NCI-H82 treated with DMSO at 0.1 percent for 48 hours (cell line): ENCODE data around the gene IQCH.

Experiments
- DNase-seq: peaks from one replicate; lab custom pipeline; 2025; ENCODE audit not compliant: unreplicated experiment; lab: John Stamatoyannopoulos, UW

IQCH gene

DNA sequence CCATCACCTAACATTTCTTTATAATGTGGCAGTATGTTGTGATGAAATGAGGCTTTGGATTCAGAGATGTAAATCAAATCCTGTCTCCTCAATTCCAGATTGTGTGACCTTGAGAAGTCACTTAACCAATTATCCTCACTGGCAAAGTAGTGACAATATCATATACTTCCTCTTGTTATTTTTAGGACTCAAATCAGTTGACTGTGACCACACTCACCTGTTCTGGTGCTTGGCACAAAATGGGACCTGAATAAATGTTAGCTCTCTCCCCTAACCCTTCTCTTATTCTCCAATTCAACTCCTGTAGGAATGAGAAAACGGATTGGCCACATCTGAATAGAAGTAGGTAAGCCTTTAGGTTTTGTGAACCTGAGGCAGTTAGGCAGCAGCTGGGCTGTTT is 42.1 kb downstream of the IQCH start:
- DNase-seq: no peak

DNA sequence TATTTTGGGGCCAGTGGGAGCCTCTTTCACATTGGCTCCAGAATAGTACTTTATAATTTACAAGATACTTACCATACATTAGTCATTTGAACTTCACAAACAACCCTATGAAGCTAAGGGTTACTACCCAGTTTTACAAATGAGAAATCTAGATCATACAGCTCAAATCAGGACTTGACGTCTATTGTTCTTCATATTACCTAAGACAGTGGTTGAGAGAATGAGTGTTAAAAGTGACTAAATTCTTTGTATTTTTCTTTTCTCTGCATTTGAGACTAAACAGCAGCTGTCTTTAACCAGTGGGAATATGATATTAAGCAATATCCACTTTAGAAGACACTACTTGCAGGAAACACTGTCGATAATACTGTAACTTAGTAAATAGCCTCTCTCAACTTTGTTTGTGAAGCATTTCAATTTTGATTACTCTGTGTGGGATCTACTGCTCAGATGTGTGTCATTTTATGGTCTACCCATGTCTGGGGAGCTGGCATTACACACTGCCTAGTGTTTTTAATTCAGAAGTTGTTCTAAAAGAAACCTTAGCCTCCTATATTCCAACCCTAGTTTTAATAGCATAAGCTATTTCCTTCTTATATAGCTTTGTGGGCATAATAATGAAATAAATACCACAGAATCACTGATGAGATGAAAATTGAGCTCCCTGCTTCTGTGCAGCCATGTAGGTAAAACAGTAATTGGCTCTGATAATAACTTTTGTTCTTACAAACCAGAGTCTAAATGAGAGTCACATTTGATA is 45.9 kb downstream of the IQCH start:
- DNase-seq: no peak

DNA sequence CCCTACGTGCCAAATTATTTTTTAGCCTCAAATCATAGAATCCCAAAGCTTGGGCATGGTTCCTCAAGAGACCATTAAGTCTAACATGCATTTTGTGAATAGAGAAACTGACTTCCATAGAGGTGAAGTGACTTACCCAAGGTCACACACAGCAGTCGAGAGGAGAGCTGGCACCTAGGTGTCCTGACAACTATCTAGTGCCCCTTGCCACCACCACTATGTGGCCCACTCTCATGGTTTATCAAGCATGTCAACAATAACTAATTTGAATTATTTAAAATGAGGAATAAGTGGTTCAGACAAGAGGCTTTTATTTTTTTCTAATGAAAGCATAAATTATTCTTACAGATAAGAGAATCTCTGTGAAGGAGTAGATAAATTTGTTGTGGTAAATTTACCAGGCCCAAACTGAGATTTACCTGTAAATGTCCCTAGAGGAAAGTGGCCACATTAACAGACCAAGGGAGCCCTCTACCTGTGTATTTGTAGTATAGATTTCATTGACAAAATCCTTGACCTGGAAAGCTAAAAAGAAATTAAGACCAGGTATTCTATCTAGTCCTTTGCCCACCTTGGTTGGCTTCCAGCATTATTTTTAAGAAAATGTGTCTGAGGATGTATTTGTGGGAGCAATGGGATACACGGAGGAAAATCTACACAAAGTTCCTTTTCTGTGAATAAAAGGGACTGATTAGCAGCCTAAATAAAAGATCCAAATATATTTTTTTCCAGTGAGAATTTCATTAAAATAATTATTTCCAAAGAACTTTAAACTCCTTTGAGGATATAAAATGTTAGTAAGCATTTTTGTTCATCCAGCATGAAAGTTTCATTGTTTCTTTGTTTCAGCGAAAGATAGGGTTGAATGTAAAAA is 49.1 kb downstream of the IQCH start:
- no peak for DNase-seq

DNA sequence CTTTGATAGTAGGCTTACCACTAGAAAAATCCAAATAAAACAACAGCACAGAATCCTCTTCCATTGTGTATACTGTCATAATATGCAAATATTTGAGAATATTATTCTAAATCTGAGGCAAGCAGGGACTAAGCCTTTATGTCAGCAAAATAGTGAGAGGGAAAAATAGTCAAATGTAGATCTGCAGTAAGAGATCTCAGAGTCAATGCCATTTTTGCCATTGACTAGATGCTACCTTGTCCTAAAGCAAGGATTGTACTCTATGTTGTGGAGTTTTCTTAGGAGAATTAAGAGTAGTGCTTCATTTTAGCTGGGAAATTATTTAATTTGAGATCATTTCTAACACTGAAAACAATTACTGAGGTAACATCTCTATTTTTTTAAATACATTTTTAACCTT is 50.2 kb downstream of the IQCH start:
- no peak for DNase-seq

DNA sequence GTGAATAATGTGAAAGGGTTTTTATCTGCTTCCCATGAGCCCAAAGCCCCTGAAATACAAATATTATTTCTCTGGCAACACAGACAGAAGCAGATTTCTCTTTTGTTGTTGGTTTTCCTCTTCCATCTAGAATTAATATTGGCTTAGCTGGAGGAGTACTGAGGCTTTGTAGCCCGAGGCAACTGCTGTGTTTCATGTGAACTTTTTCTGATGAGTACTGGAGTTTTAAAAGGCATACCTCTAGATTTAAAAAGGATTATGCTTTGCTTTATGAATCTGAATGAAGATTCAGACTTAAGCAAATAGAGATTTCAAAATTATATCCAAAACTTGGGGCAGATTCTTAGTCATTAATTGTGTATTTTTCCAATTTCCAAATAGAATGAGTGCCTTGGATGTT is 50.9 kb downstream of the IQCH start:
- no peak for DNase-seq

DNA sequence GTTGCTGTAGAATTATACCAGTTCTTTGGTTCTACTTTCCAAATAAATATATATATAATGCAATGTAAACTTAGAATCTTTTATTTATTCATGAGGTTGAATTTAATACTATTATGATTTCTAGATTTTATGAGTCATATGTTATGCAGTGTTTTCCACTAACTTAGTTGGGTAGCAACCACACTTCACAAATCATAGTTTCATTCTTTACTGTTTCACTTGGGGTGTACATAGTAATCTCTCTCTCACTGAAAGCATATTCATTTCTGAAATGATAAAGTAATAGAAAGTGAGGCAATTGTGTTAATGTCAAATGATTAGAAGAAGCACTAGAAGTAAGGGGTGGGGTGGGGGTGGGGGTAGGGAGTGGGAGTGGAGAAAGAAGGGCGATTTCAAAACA is 52.6 kb downstream of the IQCH start:
- no peak for DNase-seq

DNA sequence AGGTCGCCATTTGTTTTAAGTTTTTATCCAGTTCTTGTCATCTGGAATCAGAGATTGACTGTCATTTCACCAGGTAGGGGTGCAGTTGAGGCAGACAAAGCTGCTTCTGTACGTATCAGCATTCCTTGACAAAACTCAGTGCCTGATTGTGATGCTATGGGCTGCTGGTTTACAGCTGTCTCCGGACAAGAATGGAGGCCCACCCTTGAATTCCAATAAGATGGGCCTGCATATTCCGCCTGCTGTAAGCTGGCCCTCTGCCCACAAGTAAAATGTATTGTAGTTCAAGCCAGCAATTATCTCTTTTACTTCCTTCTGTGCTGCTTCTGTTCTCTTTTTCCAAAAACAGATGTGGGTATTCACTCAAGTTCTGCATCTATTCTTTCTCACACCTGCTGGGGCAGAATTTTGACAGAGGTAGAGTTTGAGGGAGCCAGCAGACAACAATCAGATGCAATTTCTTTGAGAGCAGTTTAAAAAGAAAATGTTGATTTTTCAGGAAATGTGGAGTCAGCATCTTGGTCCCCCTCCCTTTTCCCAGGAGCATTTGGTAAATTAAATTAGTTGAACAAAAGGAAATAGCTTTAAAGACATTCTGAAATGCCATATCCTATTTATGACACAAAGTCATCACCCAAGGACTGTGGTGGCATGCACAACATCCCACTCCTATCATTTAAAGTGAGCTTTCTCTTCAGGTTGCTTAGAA is 53.5 kb downstream of the IQCH start:
- DNase-seq: no peak

DNA sequence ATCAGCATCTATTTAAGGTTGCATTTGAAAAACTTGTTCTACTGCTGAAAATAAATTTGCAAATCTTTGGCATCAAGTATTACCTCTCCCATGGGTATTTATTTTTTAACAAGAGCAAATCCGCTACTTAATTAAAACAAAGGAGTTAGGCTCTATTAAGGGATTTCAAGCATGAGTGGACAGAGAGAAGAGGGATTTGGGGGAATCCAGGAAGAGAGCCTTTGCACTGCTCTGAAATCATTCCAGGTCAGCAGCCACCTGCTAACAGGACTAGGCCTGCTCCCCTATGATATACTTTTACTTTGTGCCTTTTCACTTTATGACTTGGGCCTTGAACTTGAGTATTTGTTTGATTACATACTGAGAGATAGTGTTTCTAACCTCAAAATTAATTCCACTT is 57.1 kb downstream of the IQCH start:
- DNase-seq: peak; percentile 81

DNA sequence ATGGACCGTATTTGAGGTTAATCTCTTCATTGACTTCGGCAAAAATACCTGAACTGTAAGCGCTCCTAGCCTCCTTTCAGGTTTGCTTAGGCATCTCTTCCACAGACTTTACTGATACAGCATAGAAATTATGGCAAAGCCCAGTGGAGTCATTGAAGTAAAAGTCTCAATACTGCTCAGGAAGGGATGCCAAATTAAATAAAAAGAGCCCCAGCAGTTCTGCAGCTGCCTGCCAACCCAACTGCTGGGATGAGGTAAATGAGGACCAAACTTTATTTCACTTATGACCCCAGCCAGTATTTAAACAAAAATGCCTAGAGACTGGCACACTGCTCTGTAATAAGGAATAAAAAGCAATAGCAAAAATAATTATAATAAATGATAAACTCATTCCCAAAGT is 65.4 kb downstream of the IQCH start:
- no peak for DNase-seq

DNA sequence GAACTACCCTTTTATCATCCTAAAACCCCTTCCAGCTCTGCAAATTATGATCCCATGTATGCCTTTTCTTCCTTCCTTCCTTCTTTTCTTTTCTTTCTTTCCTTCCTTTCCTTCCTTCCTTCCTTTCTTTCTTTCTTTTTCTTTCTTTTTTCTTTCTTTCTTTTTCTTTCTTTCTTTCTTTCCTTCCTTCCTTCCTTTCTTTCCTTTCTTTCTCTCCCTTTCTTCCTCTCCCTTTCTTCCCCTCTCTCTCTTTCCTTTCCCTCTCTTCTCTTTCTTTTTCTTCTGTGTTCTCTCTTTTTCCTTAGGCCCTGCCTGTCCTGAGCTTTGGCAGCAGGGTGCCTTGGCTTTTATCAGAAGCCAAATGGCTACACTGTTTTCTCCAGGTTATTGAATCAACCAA is 66.8 kb downstream of the IQCH start:
- no peak for DNase-seq

DNA sequence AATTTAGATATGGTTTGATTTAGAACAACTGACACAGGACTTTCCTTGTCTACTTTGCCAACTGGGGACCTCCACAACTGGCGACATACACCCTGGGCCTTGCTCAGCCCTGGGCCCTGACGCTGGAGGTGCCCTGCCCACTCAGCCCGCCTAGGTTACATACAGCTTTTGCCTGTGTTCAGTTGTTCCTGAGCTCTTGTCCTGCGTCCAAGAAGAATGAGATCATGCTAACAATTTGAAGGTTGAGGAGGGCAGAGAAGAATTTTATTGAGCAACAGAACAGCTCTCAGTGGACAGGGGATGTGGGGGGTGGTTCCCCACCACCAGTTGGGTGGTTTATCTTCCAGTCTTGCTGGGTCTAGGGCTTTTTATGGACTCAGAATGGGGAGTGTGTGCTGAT is 67.9 kb downstream of the IQCH start:
- DNase-seq: no peak

DNA sequence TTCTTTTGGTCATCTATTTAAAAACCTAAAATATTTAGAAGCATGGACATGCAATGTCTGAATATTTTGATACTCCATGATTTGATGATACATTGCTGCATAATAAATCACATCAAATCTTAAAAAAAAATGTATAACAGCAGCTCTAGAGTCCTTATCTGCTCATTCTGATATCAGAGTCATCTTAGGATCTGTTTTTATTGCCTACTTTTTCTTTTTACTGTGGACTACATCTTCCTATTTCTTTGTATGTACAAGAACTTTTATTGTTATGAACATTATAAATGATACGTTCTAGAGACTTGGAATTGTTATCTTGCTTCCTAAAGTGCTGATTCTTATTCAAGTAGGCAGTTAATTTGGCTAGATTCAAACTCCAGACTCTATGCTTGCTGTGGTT is 72.7 kb downstream of the IQCH start:
- DNase-seq: no peak

DNA sequence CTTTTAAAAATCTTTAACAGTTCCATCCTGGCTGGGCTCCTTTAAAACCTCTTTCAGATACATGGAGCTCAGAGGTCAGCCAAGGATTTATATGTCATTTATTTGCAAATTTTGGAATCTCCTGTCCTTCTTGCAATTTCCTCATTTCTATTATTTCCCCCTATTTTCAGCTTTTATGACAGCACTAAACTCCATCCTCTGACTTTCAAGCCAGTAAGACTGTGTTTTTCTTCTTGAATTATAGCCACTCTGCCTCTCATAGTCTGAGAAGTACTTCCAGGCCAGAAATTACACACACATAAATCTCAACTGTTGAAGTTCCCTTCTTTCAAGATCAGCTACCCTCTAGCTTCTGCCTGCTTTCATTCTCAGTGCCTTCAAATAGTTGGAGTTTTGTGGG is 73.2 kb downstream of the IQCH start:
- no peak for DNase-seq

DNA sequence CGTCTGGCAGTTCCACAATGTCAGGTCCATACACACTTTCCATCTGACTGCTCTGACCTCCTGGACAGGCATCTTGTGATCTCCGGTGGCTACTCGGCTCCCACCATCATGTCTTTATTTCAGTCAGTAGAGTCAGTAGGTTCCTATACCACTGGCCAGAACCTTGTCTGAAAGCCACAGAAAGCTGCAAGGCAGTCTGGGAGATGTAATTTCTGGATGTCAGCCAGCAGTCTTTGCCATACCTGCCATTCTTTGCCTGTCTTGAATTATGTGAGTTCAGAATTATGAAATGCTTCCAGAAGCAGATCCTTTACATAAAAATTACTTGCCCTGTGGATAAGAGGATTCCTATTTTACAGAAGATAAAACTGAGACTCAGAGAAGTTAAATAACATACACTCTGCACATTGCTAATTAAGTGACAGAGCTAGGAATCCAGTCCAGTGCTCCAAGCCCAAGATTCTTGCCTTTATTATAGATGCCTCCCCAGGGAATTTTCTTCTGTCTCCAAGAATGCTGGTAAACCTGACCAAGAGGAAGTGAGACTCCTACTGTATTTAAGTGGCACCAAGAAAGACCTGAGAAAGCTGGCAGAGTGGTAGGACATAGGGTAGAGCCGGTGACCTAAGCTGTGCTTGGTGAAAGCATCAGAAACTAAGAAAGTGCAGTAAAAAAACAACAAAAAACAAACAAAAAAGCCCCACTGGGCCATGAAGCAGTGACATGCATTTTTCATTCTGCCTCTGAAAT is 75.6 kb downstream of the IQCH start:
- DNase-seq: no peak

DNA sequence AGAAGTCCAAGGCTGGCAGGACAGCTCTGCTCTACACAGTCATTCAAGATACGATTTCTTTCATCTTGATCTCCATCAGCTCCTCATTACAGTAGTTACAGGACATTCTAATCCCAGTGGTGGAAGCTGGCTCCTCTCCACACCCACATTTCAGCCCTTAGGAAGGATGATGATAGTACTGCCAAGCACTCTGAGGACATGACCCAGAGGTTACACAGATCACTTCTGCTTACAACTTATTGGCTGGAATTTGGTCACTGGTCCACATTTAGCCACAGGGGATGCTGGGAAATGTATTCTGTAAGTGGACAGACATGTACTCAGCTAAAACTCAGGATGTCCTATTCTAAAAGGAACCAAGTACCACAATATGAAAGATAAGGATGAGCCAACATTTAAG is 77.1 kb downstream of the IQCH start:
- no peak for DNase-seq

DNA sequence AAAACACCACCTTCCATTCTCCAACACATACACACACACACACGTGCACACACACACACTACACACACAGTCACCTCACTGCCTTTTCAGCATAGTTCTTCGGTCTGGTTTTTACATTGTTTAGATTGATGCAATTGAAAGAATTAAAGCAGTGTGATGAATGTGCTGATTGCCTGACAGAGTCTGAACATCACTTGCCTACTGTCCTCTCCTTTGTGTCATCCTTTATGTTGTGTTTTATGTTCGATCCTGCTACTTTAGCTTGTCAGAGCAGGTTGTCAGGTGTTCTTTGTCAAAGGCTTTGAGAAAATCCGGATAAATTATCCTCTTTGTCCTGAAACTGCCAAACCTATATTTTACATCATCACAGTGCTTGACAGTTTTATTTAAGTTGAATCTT is 80.4 kb downstream of the IQCH start:
- no peak for DNase-seq

DNA sequence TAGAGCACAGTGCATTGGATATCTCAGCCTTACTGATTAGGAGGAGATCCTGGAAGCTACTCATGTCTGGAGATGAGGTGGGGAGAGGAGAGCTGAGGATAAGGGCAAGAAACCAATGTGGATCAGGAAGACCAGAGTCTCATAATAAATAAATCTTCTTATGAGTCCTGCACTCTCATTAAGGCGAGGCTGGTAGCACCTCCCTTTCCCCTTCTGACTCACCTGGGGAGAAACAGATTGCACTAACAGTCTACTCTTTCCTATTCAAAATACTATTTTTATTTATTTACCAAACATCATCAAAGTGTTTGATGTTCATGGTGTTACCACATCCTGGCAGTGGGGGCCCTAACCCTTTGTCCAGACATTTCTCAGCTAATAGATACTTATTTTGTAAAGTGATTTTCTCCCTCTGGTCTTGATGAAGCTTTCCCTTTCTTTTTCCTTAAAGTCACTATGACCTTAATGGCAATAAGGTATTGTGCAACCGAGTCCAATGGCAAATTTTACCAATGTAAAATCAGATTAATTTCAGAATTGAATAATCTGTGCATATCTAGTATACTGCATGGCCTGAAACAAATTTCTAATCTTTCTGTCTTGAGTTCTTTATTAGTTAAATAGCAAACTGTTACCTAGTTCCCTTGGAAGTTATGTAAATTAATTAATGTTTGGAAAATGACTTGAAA is 81.1 kb downstream of the IQCH start:
- DNase-seq: no peak

DNA sequence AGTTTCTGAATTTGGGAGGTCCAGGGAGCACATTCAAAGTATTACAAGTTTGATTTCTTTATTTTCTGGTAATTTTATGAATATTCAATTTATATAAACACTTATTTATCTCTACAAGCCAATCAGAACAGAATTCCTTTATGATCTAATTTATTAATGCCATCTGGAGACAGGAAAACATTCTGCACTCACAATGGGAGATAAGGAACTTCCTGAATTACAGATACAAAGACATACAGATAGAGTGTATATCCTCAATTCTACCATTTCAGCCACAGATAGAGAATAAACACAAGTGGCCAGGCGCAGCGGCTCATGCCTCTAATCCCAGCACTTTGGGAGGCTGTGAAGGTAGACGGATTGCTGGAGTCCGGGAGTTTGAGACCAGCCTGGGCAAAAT is 86.0 kb downstream of the IQCH start:
- DNase-seq: no peak

DNA sequence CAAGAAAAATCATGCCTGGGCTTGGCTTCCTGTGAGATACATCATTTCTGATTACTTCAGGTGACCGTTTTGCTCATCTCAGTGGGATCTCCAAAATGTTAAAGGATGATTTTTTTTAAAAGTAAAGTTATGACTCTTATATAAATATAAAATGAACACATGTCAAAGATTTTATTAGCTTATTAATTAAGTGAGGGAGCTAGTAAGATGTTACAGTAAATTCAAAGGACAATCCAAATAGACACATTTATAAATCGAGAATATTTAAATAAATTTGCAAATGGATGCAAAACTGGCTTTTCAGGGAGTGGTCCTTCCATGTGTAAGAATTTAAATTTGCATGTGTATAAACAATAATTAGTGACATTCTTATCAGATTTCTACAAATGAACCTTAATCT is 87.0 kb downstream of the IQCH start:
- no peak for DNase-seq

DNA sequence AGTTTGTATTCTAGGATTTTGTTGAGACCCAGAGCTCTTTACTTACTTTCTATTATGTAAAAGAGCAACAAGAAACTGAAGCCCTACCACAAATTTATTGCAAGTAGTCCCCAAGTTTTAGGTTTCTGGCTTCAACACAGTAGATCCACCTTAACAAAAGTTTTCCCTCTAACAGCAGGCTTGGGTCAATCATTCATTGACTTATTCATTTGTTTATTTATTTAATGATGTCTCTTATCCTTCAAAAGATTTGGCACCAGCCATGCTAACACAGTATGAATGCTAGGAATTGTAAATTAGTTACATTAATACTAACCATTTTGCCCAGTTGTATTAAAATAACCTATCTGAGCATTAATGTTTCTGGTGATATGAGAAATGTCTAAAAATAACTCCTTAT is 88.6 kb downstream of the IQCH start:
- DNase-seq: no peak

DNA sequence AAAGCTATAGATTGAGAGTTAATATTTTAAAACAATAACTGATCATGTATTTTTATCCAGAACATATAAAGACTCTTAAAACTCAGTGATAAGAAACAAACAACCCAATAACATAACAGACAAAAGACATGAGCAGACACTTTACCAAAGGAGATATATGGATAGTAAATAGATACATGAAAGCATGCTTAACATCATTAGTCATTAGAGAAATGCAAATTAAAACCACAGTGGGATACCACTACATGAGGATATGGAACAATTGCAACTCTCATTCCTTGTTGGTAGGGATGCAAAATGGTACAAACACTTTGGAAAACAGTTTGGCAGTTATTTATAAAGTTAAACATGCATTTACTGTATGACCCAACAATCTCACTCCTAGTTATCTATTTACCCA is 95.0 kb downstream of the IQCH start:
- DNase-seq: no peak
